PC-3 (cell line): ENCODE data around the gene SLC9A3. TPM values are rescaled to one million over a fixed set of nuclear protein-coding genes. Genes with fewer than 3 reads are reported as not detected.

Experiments used
- ATAC-seq: fragments of 200-7000 bp; cut with Tn5 transposase; 2 replicates; pipeline ENCODE4 v1.9.1; 2020; ENCODE audit warnings: mild to moderate bottlenecking, moderate library complexity
- BruUV-seq: library from RNA; stranded (reverse); fragments of 400-500 nt; replicated peaks from 2 replicates; lab custom pipeline; 2021; lab: Mats Ljungman, UMichigan
- CTCF ChIA-PET: fragments of 300-600 bp; sonication (Branson Sonifier 250); formaldehyde crosslinking; loops from one replicate; lab custom pipeline; 2022; ENCODE audit warnings: antibody characterized with exemption; lab: Charles Lee
- POLR2A ChIA-PET: fragments of 300-600 bp; sonication (Branson Sonifier 250); formaldehyde crosslinking; loops from one replicate; lab custom pipeline; 2022; ENCODE audit warnings: antibody characterized with exemption; ENCODE audit not compliant: unreplicated experiment; lab: Charles Lee
- DNase-seq: peaks from one replicate; pipeline ENCODE4 v3.0.0-alpha.2; 2015
- H2AFZ ChIP-seq: fragments of 300-600 bp; sonication (generic); 2 replicates; pipeline ENCODE4 v1.6.0; 2016; ENCODE audit warnings: antibody characterized with exemption, low read length
- H3F3A ChIP-seq: fragments of 300-600 bp; sonication (generic); one replicate; pipeline ENCODE4 v1.6.0; 2017; ENCODE audit warnings: antibody characterized with exemption, low read length, control low read depth, mild to moderate bottlenecking; ENCODE audit not compliant: unreplicated experiment
- H3K27ac ChIP-seq: fragments of 300-600 bp; sonication (generic); 2 replicates; pipeline ENCODE4 v1.5.1; 2016; ENCODE audit warnings: mild to moderate bottlenecking, low read length
- H3K27me3 ChIP-seq: fragments of 300-600 bp; sonication (generic); 2 replicates; pipeline ENCODE4 v1.6.1; 2016; ENCODE audit warnings: low read length, mixed read lengths
- H3K36me3 ChIP-seq: fragments of 300-600 bp; sonication (generic); 2 replicates; pipeline ENCODE4 v1.6.1; 2016; ENCODE audit warnings: low read depth, mixed run types, low read length, mixed read lengths
- H3K4me1 ChIP-seq: fragments of 300-600 bp; sonication (generic); 2 replicates; pipeline ENCODE4 v1.5.1; 2016; ENCODE audit warnings: low read length; ENCODE audit not compliant: insufficient read depth
- H3K4me2 ChIP-seq: fragments of 300-600 bp; sonication (generic); 2 replicates; pipeline ENCODE4 v1.6.0; 2016; ENCODE audit warnings: low read length
- H3K4me3 ChIP-seq: fragments of 300-600 bp; sonication (generic); 2 replicates; pipeline ENCODE4 v1.5.1; 2016; ENCODE audit warnings: mild to moderate bottlenecking, low read length, mixed read lengths
- H3K79me2 ChIP-seq: fragments of 300-600 bp; sonication (generic); 2 replicates; pipeline ENCODE4 v1.6.1; 2017; ENCODE audit warnings: low read length, mixed read lengths
- H3K9ac ChIP-seq: fragments of 300-600 bp; sonication (generic); 2 replicates; pipeline ENCODE4 v1.6.0; 2016; ENCODE audit warnings: mild to moderate bottlenecking, low read length
- H3K9me2 ChIP-seq: fragments of 300-600 bp; sonication (generic); replicated peaks from 2 replicates; pipeline ENCODE4 v1.6.1; 2016; ENCODE audit warnings: mixed run types, low read length, mixed read lengths
- H3K9me3 ChIP-seq: fragments of 300-600 bp; sonication (generic); 2 replicates; pipeline ENCODE4 v1.6.1; 2016; ENCODE audit warnings: low read length, mixed read lengths
- H4K20me1 ChIP-seq: fragments of 300-600 bp; sonication (generic); 2 replicates; pipeline ENCODE4 v1.6.1; 2016; ENCODE audit warnings: low read length, mixed read lengths
- CTCF ChIP-seq: fragments of 300-600 bp; sonication (generic); conservative IDR thresholded peaks from 2 replicates; pipeline ENCODE4 v1.5.1; 2017; ENCODE audit warnings: antibody characterized with exemption, low read depth, mild to moderate bottlenecking, low read length
- EZH2 ChIP-seq: fragments of 300-600 bp; sonication (generic); IDR thresholded peaks from one replicate; pipeline ENCODE4 v1.6.1; 2017; ENCODE audit warnings: antibody characterized with exemption, mild to moderate bottlenecking, low read length; ENCODE audit not compliant: unreplicated experiment
- EZH2phosphoT487 ChIP-seq: fragments of 300-600 bp; sonication (generic); IDR thresholded peaks from 2 replicates; pipeline ENCODE4 v1.6.1; 2018; ENCODE audit warnings: mild to moderate bottlenecking, antibody characterized with exemption, low read length, borderline replicate concordance
- intact Hi-C: fragments of 100-400 bp; cut with micrococcal nuclease; formaldehyde crosslinking; loops from 2 replicates; pipeline ENCODE4 v1.9.0; 2023
- total RNA-seq: library from RNA; depleted of rRNA; stranded (reverse); fragments of >200 nt; gene quantifications from 2 replicates; pipeline ENCODE4 v1.2.3, GENCODE V29; 2014

Gene SLC9A3
- total RNA-seq, 1 experiment from 2014 or later, result 4.9 TPM

GRCh38 chr5:500491-500890, 23.8 kb downstream of the SLC9A3 start:
- CTCF ChIA-PET, result no interaction called here
- Histone ChIP-seq H3K9me2 (no peaks in the 10 kb centered on the region), H3K27me3 (no peaks in the 10 kb centered on the region), H3K9me3 (no peaks in the 10 kb centered on the region), H3K27ac (no peak overlapping the region), H3K79me2 (no peaks in the 10 kb centered on the region), H4K20me1 (no peaks in the 10 kb centered on the region), H3F3A (no peaks in the 10 kb centered on the region), H3K4me1 (no peaks in the 10 kb centered on the region), H2AFZ (no peak overlapping the region), H3K9ac (no peak overlapping the region), H3K36me3 (no peaks in the 10 kb centered on the region), H3K4me2 (no peak overlapping the region), H3K4me3 (no peak overlapping the region)
- TF ChIP-seq EZH2phosphoT487, result no peak
- TF ChIP-seq CTCF, result no peak
- no peak for TF ChIP-seq EZH2
- intact Hi-C loops, result no loop called here
- POLR2A ChIA-PET, result no interaction called here
- ATAC-seq, result no peak
- no peak for DNase-seq
- no TSS peak for BruUV-seq

GRCh38 chr5:499233-500209, 24.7 kb downstream of the SLC9A3 start:
- ChIA-PET POLR2A (interaction anchor here (0.7 kb wide), 1 partner anchor 23 kb away, joined by 3 read pairs; no protein-coding TSS in a partner anchor), CTCF (no interaction called here)
- H3K9ac ChIP-seq, result no peak overlapping the region
- H3K27me3 ChIP-seq, result no peaks in the 10 kb centered on the region
- H4K20me1 ChIP-seq, result no peaks in the 10 kb centered on the region
- no peak overlapping the region for H3K27ac ChIP-seq
- no peak overlapping the region for H2AFZ ChIP-seq
- no peak overlapping the region for H3K4me2 ChIP-seq
- H3K9me2 ChIP-seq, result no peaks in the 10 kb centered on the region
- ATAC-seq (no peak), DNase-seq (no peak)
- H3K4me3 ChIP-seq, result no peak overlapping the region
- H3K9me3 ChIP-seq, result no peaks in the 10 kb centered on the region
- no peaks in the 10 kb centered on the region for H3F3A ChIP-seq
- BruUV-seq, result no TSS peak
- no peaks in the 10 kb centered on the region for H3K36me3 ChIP-seq
- no peaks in the 10 kb centered on the region for H3K79me2 ChIP-seq
- TF ChIP-seq CTCF (no peak), EZH2 (no peak), EZH2phosphoT487 (no peak)
- H3K4me1 ChIP-seq, result no peaks in the 10 kb centered on the region
- intact Hi-C loops, result no loop called here
